Ecto neural progenitor cell (in vitro differentiated cells): Measurements from ENCODE around the gene CDH11.

ENCODE experiments used
- DNase-seq: peaks from one replicate; pipeline ENCODE4 v3.0.0-alpha.2; 2018; ENCODE audit warnings: low spot score

The CDH11 gene

DNA sequence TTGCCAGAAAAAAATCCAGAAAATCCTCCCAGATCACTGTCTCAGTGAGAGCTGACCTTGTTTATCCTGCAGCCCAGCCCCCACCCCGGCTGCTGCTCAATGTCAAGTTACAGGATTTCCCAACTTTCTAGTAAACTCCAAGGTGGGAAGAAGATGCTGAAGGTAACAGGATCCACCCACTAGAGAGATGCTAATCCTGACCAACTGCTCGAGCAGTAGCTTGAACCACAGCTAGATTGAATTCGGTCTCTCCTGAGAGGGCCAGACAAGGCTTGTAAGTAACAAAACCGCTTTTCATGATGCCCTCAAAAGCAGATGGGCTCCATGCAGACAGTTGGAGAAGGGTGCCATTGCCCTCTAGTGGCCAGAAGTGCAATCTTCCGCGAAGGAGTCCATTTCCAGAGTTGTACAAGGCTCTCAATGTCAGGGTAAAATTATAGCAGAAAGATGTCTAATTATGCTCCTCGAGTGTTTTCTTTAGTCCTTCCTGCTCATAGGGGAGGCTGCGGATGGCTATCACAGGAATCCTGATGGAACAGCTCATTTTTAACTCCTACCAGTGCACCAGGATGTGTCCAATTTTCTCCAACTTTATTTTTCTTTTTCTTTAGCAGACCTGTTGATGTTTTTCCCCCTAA lies 3.9 kb downstream of the CDH11 start:
- DNase-seq: peak; percentile 76

GRCh38 chr16:65116818-65117430 lies 4.9 kb downstream of the CDH11 start:
- no peak for DNase-seq

DNA sequence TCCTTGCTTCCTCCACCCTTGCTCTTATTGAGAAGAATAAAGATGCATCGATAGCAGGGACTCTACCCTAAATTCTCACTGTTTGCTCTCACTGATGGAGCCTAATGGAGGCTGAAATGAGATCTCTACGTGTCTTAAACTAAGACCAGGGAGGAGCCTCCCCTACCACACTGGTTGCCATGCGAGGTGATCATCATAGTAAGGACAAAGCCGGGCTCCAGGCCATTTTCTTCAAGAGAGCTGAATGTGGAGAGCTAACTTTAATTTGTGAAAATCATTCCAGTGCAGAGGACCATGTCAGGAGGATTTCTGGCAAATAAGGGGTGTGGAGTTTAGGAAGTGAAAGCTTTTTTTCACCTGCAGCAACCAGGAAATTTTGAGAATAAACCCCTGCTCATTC lies 5.6 kb downstream of the CDH11 start:
- no peak for DNase-seq

DNA sequence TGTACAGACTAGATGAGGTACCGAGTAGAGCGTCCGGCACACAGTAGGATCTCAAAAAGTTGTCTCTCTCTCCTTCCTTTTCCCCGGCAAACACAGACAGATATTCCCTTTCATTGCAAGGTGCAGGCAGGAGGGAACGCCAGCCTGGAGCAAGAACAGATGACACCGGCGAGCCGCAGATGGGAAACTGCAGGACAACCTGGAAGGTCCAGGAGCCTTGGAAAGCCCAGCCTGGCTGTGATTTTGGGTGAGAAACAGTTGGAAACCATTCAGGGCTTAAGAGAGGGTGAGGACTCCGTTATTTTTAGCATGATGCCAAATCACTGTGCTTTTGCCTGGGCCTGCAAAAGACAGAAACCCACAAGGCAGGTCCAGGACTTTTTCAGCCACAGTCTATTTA lies 7.3 kb downstream of the CDH11 start:
- DNase-seq: no peak

DNA sequence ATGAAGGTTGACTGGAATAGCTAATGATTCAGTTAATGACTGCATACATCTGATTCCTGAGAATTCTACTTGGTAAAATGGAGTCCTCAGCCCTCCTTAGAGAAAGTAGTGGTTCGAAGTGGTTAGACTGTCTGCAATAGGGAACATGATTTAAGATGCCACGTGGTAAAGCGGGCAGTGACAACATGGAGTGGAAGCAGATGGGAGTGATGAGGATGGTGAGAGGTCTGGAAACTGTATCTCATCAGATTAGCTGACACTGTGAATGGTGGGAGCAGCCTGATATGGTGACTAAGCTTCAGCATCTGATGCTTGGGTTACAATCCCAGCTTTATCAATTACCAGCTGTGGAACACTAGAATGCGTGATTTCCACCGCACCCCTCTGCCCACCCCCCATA lies 8.4 kb downstream of the CDH11 start:
- DNase-seq: no peak

DNA sequence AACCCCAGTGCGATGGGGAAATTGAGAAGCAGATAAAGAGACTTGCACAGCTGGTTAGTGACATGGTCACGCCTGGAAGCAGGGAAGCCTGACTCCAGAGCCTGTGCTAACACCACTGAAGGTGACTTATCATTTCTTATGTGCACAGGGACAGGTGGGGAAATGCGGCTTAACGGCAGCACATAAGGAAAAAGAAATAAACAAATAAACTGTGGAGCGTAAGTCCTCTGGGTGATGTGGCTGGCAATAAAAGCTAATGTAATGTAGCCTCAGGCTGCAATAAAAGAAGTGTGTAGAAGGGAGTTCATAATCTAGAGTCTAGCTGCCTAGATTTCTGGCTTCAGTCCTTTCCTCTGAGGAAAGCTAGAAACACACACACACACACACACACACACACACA lies 10.6 kb downstream of the CDH11 start:
- DNase-seq: no peak

DNA sequence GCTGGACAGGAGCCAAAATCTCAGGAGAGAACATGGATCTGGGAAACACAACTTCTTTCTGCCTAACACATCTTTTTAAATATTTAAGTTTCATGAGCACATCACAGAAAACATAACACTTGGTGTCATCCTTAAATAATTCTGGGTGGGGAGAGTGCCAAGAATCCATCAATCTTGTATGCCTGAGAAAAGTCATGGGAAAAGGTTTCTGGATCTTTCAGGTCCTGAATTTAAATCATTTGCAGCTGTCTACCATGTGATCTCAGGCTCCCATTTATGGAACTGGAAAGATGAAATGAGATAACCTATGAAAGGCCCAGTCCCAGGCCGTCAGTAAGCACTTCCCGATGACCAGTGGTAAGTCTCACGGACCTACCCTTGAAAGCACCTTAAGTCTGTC lies 15.1 kb downstream of the CDH11 start:
- no peak for DNase-seq

- no peak for DNase-seq
Observed at GRCh38 chr16:65105171-65105570, 16.7 kb downstream of the CDH11 start.

DNA sequence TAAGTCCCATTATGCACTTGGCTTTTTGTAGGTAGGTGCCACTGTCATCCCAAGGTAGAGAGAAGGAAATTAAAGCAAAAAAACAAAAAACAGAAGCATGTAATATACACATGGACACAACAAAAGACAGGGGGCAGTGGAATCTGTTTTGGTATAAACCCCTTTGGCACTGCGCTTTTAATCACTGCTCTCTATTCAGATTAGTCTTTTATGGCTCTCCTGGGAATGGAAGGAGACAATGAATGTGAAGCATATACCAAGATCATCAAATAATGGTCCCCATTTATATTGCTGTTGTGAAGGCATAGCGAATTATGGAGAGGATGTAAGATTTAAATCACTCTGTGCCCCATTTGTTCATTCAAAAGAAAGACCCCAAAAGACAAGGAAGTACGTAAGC lies 17.4 kb downstream of the CDH11 start:
- DNase-seq: no peak

GRCh38 chr16:65102326-65102725 lies 19.5 kb downstream of the CDH11 start:
- DNase-seq: no peak

GRCh38 chr16:65101009-65101408 lies 20.9 kb downstream of the CDH11 start:
- no peak for DNase-seq

DNA sequence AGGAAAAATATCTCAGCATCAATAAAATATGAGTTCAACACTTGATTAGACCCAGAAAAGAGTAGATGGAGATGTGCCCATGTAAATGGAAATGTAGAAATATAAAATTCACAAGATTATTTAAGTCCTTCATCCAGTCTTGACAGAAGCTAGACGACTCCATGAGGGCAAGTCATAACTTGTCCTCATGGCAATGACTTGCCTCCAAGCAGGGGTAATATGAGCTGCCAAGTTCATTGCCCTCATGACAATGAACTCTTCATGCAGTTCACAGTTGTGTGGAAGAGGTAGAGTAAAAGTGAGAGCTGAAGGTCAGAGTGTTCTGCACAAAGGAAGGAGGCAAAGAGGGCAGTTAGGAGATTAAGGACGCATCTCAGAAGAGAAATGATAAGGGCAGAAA lies 22.3 kb downstream of the CDH11 start:
- DNase-seq: no peak

DNA sequence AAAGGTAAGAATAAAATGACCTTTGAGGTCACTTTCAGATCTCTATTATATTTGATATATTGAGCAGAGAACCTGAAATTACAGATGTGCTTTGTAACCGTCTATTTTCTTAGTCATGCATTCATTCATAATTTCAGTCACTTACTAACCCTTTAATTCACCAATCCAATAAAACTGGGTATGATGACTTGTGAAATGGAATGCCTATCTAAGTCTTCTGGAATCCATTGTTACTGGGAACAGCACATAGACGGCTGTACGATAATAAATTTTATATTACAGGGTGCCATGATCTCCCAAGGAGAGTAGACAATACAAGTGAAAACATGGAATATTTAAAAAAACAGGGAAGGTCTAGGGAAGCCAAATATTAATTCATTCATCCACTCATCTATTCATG lies 22.9 kb downstream of the CDH11 start:
- DNase-seq: no peak

DNA sequence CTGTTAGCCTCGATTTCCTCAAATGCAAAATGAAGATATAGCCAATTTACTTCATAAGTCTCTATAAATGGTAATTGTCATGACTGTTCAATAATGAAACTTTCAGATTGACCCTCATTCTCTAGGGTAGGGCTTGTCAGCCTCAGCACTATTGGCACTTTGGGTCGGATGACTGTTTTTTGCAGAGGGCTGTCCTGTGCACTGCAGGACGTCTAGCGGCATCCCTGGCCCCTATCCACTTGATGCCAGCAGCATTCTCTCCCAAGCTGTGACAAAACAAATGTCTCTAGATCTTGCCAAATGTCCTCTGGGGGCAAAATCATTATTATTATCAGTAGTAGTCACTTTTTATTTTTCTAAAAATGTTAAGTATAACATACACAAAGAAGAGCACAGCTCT lies 24.6 kb downstream of the CDH11 start:
- no peak for DNase-seq

DNA sequence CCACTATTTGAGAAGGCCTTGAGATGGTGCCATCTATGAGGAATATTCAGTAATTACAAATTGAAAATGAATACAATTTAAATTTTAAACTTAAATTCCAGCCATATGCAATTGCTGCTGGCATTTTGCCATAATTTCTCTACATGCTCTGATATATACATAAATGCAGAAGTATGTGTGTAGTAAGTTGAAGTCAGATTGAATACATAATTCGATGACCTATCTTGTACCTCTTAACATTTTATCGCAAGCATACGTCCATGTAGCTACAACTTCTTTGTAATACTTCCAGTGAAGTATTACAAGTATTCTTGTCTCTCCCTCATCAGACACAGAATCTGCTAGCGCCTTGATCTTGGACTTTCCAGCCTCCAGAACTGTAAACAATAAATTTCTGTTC lies 26.0 kb downstream of the CDH11 start:
- no peak for DNase-seq

GRCh38 chr16:65095090-65095728 lies 26.7 kb downstream of the CDH11 start:
- DNase-seq: no peak

DNA sequence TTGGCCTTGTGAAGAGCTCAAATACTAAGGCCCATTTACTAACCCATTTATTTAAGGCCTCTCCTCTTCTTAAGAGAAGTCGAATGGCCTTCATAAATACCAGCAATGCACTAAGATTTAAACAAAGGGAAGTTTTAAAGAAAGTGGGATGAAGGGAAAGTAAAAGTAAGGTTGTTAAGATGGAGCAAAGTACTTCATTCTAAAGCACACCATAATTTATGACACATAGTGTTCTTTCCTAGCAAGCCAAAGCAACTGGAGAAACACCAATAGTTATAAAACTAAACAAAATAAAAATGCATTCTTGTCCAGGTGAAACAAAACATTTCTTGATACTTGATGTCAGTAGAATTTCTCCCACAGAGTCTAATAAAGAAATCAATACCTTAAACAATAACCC lies 27.9 kb downstream of the CDH11 start:
- no peak for DNase-seq

- no peak for DNase-seq
Observed at GRCh38 chr16:65083164-65083857, 38.6 kb downstream of the CDH11 start.

- no peak for DNase-seq
Observed at GRCh38 chr16:65079549-65079948, 42.3 kb downstream of the CDH11 start.

DNA sequence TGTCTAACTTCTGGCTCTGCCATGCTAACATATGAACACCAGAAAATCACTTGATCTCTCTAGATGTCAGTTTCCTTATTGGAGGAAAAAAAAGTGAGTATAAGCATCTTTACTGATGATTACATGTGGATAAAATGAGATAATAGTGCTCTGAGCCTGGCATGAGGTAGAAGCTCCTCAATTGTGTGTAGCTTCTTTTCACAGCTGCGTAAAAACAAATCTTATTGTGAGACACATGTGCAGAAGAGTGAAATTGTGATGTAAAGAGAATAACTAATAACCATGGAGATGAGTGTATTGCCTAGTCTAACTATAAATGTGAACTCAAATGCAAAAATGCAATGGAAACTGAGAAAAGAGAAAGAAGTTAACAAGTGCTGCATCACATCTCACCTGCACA lies 44.7 kb downstream of the CDH11 start:
- DNase-seq: no peak

DNA sequence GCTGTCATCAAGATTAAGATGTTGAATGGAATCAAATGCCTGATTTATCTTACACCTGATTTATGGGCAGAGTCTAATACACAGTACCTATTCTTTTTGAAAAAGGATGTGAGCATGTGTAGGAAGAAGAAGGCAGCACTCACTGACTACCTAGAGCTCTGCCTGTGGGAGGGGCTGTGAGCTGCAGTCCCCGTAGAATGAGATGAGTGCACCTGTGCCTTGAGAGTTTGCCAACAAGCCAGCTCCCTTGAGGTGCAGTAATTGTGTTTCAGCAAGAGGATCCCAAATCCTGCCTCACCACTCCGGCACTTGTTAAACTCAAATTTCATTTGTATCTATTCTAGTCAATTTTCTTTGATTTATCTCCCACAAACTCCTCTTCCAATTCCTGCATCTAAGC lies 46.0 kb downstream of the CDH11 start:
- DNase-seq: no peak

GRCh38 chr16:65071433-65072311 lies 50.2 kb downstream of the CDH11 start:
- no peak for DNase-seq
